ENCODE results near the gene C6orf136. TPM values are rescaled to one million over a fixed set of nuclear protein-coding genes. Genes with fewer than 3 reads are reported as not detected.

Gene C6orf136
- total RNA-seq, 4 donors from 2014 or later, result 10.0 to 31.3 (median 15.5) TPM

DNA sequence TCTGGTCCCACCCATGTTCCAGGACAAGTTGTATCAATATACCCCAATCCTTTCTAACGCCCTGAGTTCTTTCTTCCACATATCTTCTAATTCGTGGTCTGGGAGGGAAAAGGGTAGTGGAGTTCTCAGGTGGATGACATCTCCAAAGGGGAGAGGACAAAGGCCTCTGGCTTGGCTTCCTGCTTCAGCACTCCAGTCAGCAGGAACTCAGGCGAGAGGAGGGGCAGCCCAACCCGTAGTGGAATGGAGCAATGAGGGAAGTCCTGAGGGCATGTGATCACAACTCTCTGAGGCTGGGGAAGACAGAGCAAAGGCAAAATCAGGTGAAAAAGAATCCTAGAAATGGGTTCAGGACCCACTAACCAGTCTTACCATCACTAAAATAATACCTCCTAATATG lies 53.4 kb downstream of the C6orf136 start:
- no peaks in the 10 kb centered on the region for H3K4me1 ChIP-seq
- no peak for DNase-seq (ENCODE audit: low spot score in 2 of 2)
- H3K27me3 ChIP-seq, result no peaks in the 10 kb centered on the region
- H3K9me3 ChIP-seq, result no peaks in the 10 kb centered on the region
- peaks cover 39% of the 10 kb centered on the region for H3K36me3 ChIP-seq
- no peak overlapping the region for H3K27ac ChIP-seq
- TF ChIP-seq POLR2A (IDR thresholded peaks at IDR 0.05) (no peak), EP300 (IDR thresholded peaks at IDR 0.05) (no peak), POLR2AphosphoS5 (IDR thresholded peaks at IDR 0.05) (no peak)
- TF ChIP-seq, protein P1, sequence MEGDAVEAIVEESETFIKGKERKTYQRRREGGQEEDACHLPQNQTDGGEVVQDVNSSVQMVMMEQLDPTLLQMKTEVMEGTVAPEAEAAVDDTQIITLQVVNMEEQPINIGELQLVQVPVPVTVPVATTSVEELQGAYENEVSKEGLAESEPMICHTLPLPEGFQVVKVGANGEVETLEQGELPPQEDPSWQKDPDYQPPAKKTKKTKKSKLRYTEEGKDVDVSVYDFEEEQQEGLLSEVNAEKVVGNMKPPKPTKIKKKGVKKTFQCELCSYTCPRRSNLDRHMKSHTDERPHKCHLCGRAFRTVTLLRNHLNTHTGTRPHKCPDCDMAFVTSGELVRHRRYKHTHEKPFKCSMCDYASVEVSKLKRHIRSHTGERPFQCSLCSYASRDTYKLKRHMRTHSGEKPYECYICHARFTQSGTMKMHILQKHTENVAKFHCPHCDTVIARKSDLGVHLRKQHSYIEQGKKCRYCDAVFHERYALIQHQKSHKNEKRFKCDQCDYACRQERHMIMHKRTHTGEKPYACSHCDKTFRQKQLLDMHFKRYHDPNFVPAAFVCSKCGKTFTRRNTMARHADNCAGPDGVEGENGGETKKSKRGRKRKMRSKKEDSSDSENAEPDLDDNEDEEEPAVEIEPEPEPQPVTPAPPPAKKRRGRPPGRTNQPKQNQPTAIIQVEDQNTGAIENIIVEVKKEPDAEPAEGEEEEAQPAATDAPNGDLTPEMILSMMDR (IDR thresholded peaks at IDR 0.05), result no peak
- no peak overlapping the region for H3K4me3 ChIP-seq
- WGBS, result 50% methylated on average over 4 of the region's 4 CpGs

Other genes starting within 250 kb of the C6orf136 start
- 100 to 1,000 TPM; 496 to 771 (median 601) TPM for gene HLA-E, start 157.6 kb upstream of the C6orf136 start, total RNA-seq
- gene GNL1, start 90.6 kb upstream of the C6orf136 start, total RNA-seq, result 10 to 100 TPM; 33.9 to 58.9 (median 38.9) TPM
- 10 to 100 TPM in 1 of 4 donors, 1 to 10 TPM in 3; 5.5 to 10.6 (median 9.0) TPM for gene PRR3, start 89.8 kb upstream of the C6orf136 start, total RNA-seq
- 10 to 100 TPM; 41.7 to 46.4 (median 45.0) TPM for gene ABCF1, start 75.7 kb upstream of the C6orf136 start, total RNA-seq
- 10 to 100 TPM; 27.2 to 68.2 (median 46.7) TPM for gene PPP1R10, start 29.9 kb upstream of the C6orf136 start, total RNA-seq
- gene MRPS18B, start 29.3 kb upstream of the C6orf136 start, total RNA-seq, result 10 to 100 TPM; 48.1 to 85.7 (median 62.4) TPM
- gene ATAT1, start 20.3 kb upstream of the C6orf136 start, total RNA-seq, result 10 to 100 TPM in 1 of 4 donors, 1 to 10 TPM in 3; 4.7 to 24.0 (median 7.9) TPM
- gene DHX16, start 25.9 kb downstream of the C6orf136 start, total RNA-seq, result 10 to 100 TPM; 24.3 to 48.5 (median 33.7) TPM
- 10 to 100 TPM; 25.2 to 31.0 (median 29.2) TPM for gene PPP1R18, start 39.5 kb downstream of the C6orf136 start, total RNA-seq
- gene NRM, start 43.9 kb downstream of the C6orf136 start, total RNA-seq, result 1 to 10 TPM; 2.3 to 9.0 (median 6.8) TPM
- 10 to 100 TPM; 10.4 to 27.0 (median 16.3) TPM for gene MDC1, start 70.1 kb downstream of the C6orf136 start, total RNA-seq
- gene TUBB, start 73.2 kb downstream of the C6orf136 start, total RNA-seq, result 100 to 1,000 TPM; 166 to 348 (median 244) TPM
- gene FLOT1, start 95.6 kb downstream of the C6orf136 start, total RNA-seq, result 10 to 100 TPM; 28.4 to 60.8 (median 45.5) TPM
- gene IER3, start 97.4 kb downstream of the C6orf136 start, total RNA-seq, result 10 to 100 TPM; 22.0 to 86.2 (median 45.8) TPM
- 100 to 1,000 TPM; 161 to 210 (median 188) TPM for gene DDR1, start 237.4 kb downstream of the C6orf136 start, total RNA-seq